Upper lobe of right lung (tissue), 1 donor: ENCODE data around the gene BMP8B. TPM values are rescaled to one million over a fixed set of nuclear protein-coding genes. Genes with fewer than 3 reads are reported as not detected.

Experiments
- ATAC-seq: fragments of 200-7000 bp; cut with Tn5 transposase; one replicate; pipeline ENCODE4 v1.9.1; 2020; ENCODE audit warnings: mild to moderate bottlenecking, moderate library complexity
- DNase-seq: peaks from one replicate; pipeline ENCODE4 v3.0.0-alpha.2; 2020
- H3K27ac ChIP-seq: fragments of 200-600 bp; one replicate; pipeline ENCODE4 v1.8.0; 2022
- H3K27me3 ChIP-seq: fragments of 200-600 bp; one replicate; pipeline ENCODE4 v1.8.0; 2022; ENCODE audit warnings: mild to moderate bottlenecking
- H3K36me3 ChIP-seq: fragments of 200-600 bp; one replicate; pipeline ENCODE4 v1.8.0; 2022
- H3K4me1 ChIP-seq: fragments of 200-600 bp; one replicate; pipeline ENCODE4 v1.8.0; 2022
- H3K4me3 ChIP-seq: fragments of 200-600 bp; one replicate; pipeline ENCODE4 v1.8.0; 2022; ENCODE audit warnings: mild to moderate bottlenecking
- H3K9me3 ChIP-seq: fragments of 200-600 bp; one replicate; pipeline ENCODE4 v1.8.0; 2022
- CTCF ChIP-seq: fragments of 200-600 bp; IDR thresholded peaks from one replicate; pipeline ENCODE4 v1.8.0; 2022; ENCODE audit warnings: antibody characterized with exemption
- intact Hi-C: fragments of 100-400 bp; cut with DNase I; formaldehyde crosslinking; loops from one replicate; pipeline ENCODE4 v1.11.0; 2022
- total RNA-seq: library from RNA; stranded (reverse); fragmentation: NEBNext Ultra II Directional; extraction: Animal tissue kit (Norgen Biotek cat#: 25700); gene quantifications from one replicate; pipeline ENCODE4 v1.2.1, GENCODE V29; 2021
- donor health status: DM: no; HTN: yes; CAD: no; lungs with severe emphysema.

BMP8B gene
- total RNA-seq, 1 donor from 2014 or later = 2.7 TPM

DNA sequence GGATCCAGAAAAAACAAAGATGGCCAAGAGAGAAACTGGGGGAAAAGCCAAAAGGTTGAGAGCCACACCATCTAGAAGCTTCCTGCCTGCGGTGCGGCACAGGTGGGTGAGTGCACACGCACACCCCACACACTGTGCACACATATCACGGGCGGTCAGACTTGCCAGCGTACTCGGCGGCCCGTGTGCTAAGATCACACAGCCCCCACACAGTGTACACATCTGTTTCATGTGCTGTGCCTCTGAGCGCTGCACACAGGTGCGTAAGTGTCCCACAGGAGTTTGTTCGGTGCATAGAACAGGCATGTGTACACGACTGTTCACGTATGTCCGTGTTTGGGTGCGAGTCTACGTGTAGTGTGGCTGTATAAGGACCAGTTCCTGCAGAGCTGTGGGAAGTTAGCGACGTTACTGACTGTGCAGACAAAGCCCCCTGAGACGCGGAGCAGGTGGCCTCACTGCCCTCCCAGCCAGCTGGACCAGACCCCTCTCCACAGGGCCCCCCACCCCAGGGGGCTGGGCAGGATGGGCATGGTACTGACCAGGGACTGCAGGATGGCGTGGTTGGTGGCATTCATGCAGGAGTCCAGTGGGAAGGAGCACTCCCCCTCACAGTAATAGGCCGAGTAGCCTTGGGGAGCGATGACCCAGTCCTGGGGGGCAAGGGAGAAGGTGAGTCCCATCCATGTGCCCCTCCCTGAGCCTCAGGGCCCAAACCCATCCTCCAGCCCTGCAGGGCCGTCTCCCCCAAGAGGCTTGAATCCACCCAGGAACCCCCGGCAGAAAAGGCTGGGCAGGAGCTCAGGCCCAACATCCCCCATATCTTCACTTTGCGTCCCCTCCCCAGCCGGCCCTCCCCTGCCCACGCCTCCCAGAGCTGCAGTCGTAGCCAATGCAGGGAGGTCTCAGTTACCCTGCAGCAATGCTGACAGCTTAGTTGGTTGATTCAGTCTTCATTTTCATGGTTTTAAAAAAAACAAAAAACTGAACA lies 25.8 kb downstream of the BMP8B start:
- Histone ChIP-seq H3K27me3 (no peaks in the 10 kb centered on the region), H3K4me1 (no peaks in the 10 kb centered on the region), H3K9me3 (no peaks in the 10 kb centered on the region), H3K27ac (no peak overlapping the region), H3K4me3 (no peak overlapping the region), H3K36me3 (peaks cover 18% of the 10 kb centered on the region)
- no peak for TF ChIP-seq CTCF
- intact Hi-C loops = no loop called here
- no peak for ATAC-seq
- DNase-seq = no peak

GRCh38 chr1:39761557-39762260 lies 27.0 kb downstream of the BMP8B start:
- Histone ChIP-seq H3K4me3 (no peak overlapping the region), H3K27me3 (no peaks in the 10 kb centered on the region), H3K4me1 (no peaks in the 10 kb centered on the region), H3K9me3 (no peaks in the 10 kb centered on the region), H3K36me3 (peaks cover 30% of the 10 kb centered on the region), H3K27ac (no peak overlapping the region)
- no peak for TF ChIP-seq CTCF
- intact Hi-C loops = no loop called here
- DNase-seq = no peak
- ATAC-seq = no peak

DNA sequence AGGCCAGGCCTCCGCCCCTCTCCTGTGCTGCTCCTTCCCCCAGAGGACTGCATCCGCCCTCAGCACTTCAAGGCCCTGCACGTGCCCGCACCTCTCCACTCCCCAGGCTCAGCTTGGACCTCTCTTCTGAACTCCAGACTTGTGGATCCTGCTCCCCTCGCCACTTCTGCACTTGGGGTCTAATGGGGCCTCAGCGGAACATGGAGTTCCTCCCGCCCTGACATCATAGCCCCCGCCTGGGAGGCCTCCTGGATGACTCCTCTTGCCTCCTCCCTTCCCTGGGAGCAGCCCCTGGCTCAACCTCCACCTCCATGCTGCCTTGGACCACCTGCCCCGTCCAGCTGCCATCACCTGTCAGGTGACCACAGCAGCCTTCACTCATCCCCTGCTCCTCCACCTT lies 27.6 kb downstream of the BMP8B start:
- H3K27me3 ChIP-seq = no peaks in the 10 kb centered on the region
- intact Hi-C loops = no loop called here
- H3K4me1 ChIP-seq = no peaks in the 10 kb centered on the region
- DNase-seq = no peak
- TF ChIP-seq CTCF = no peak
- H3K9me3 ChIP-seq = no peaks in the 10 kb centered on the region
- no peak overlapping the region for H3K4me3 ChIP-seq
- ATAC-seq = no peak
- peaks cover 37% of the 10 kb centered on the region for H3K36me3 ChIP-seq
- H3K27ac ChIP-seq = no peak overlapping the region

- H3K9me3 ChIP-seq = no peaks in the 10 kb centered on the region
- H3K36me3 ChIP-seq = peaks cover 43% of the 10 kb centered on the region
- no peak overlapping the region for H3K4me3 ChIP-seq
- intact Hi-C loops = no loop called here
- no peak for DNase-seq
- no peaks in the 10 kb centered on the region for H3K27me3 ChIP-seq
- no peak for TF ChIP-seq CTCF
- no peak for ATAC-seq
- H3K27ac ChIP-seq = no peak overlapping the region
- no peaks in the 10 kb centered on the region for H3K4me1 ChIP-seq
Measured at GRCh38 chr1:39760074-39761008, 28.3 kb downstream of the BMP8B start.

- DNase-seq = no peak
Measured at GRCh38 chr1:39759436-39759726, 29.3 kb downstream of the BMP8B start.

More at GRCh38 chr1:39759436-39759726, 29.3 kb downstream of the BMP8B start:
- Histone ChIP-seq H3K27ac (no peak overlapping the region), H3K4me3 (no peak overlapping the region), H3K27me3 (no peaks in the 10 kb centered on the region), H3K36me3 (peaks cover 53% of the 10 kb centered on the region), H3K4me1 (no peaks in the 10 kb centered on the region), H3K9me3 (no peaks in the 10 kb centered on the region)
- intact Hi-C loops = no loop called here
- no peak for TF ChIP-seq CTCF
- no peak for ATAC-seq
